Activated naive CD4-positive, alpha-beta T cell treated with anti-CD3 and anti-CD28 coated beads, Interleukin-2, amount 10 ng/mL, durations not matched to agents 7 days and 5 days (primary cell): ENCODE measurements around the gene NID2.

Experiments
- CTCF ChIA-PET: fragments of 350-600 bp; sonication (Branson Sonifier 250); formaldehyde crosslinking; loops from one replicate; lab custom pipeline; 2021; ENCODE audit warnings: antibody characterized with exemption; lab: Charles Lee
- DNase-seq: peaks from one replicate; pipeline ENCODE4 v3.0.0-alpha.2; 2020
- H3K27ac Mint-ChIP-seq: one replicate; pipeline ENCODE4 v1.8.0; 2021; ENCODE audit warnings: mild to moderate bottlenecking, moderate library complexity, mixed read lengths
- H3K27me3 Mint-ChIP-seq: one replicate; pipeline ENCODE4 v1.8.0; 2021; ENCODE audit warnings: mild to moderate bottlenecking, mixed read lengths
- H3K36me3 Mint-ChIP-seq: one replicate; pipeline ENCODE4 v1.8.0; 2021; ENCODE audit warnings: mixed read lengths
- H3K4me1 Mint-ChIP-seq: one replicate; pipeline ENCODE4 v1.8.0; 2021; ENCODE audit warnings: mixed read lengths
- H3K4me3 Mint-ChIP-seq: one replicate; pipeline ENCODE4 v1.8.0; 2021; ENCODE audit warnings: mild to moderate bottlenecking, moderate library complexity, mixed read lengths
- H3K9me3 Mint-ChIP-seq: one replicate; pipeline ENCODE4 v1.8.0; 2021; ENCODE audit warnings: mixed read lengths

NID2 gene

DNA sequence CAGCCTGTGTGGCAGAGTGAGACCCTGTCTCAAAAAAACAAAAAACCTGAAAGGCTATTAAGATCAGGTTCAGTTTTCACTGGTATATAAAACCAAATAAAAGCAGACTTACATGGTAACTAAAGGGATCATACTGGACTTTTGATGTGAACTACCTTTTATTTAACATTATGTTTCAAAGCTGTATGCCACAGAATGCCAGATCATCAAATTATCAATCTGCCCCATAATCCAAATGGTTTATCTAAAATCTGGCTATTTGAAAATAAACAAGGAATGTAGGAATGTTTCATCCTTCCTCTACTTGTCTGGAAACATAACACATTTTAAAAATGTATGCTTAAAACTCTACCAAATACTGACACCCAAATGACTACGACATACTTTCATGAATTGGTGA is 14.2 kb downstream of the NID2 start:
- DNase-seq, result no peak
- Mint-ChIP-seq H3K27ac (no peak overlapping the region), H3K27me3 (peaks cover 43% of the 10 kb centered on the region), H3K9me3 (no peaks in the 10 kb centered on the region), H3K4me1 (no peaks in the 10 kb centered on the region), H3K4me3 (no peak overlapping the region), H3K36me3 (no peaks in the 10 kb centered on the region)
- CTCF ChIA-PET, result no interaction called here

DNA sequence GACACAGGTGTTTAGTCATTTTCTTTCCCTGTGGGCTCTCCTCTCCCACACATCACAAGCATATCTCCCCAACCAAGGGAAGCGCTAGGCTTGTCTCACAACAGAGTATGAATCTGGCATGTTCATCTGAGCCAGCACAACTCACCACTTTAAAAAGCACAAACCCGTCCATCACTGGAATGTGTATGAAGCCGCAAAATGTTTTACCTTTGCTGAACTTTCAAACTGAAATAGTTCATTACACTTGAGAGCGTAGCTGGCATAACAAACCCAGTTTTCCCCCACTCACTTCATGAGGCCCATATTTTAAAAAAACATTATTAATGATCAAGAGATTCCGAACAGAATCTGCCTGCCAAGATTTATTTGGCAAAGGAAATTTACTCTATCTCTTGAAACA is 15.8 kb downstream of the NID2 start:
- no peak for DNase-seq
- H3K9me3 Mint-ChIP-seq, result no peaks in the 10 kb centered on the region
- H3K27ac Mint-ChIP-seq, result no peak overlapping the region
- H3K27me3 Mint-ChIP-seq, result peaks cover 40% of the 10 kb centered on the region
- no peak overlapping the region for H3K4me3 Mint-ChIP-seq
- no peaks in the 10 kb centered on the region for H3K36me3 Mint-ChIP-seq
- no peaks in the 10 kb centered on the region for H3K4me1 Mint-ChIP-seq
- CTCF ChIA-PET, result no interaction called here

DNA sequence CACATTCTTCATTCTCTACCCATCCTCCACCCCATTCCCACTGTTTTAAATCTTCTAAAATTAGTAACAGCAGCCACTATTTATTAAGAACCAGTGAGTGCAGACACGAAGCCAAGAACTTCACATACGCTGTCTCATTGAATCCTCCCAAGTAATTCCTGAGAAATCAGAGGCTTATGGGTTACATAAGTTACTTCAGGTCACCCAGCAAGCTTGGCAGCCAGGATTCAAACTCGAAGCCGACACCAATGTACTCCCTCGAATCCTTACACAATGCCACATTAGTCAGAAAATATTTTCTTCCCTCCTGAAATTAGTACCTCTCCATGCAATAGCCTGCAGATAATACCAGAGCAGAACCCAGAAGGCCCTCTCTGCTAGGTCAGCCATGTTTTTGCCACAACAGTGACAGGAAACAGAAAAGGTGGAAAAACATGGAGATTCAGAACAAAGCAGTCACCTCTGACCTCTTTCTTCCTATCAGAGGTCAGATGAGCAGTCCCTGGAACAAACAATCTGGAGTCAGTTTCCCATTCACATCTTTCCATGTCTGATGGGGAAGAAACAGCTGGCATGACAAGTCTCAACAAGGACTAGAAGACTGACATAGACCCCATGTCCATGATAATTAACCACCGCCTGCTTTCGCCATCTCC is 16.4 kb downstream of the NID2 start:
- no peak overlapping the region for H3K27ac Mint-ChIP-seq
- CTCF ChIA-PET, result no interaction called here
- no peaks in the 10 kb centered on the region for H3K36me3 Mint-ChIP-seq
- no peak overlapping the region for H3K4me3 Mint-ChIP-seq
- no peaks in the 10 kb centered on the region for H3K9me3 Mint-ChIP-seq
- no peak for DNase-seq
- peaks cover 42% of the 10 kb centered on the region for H3K27me3 Mint-ChIP-seq
- H3K4me1 Mint-ChIP-seq, result no peaks in the 10 kb centered on the region

DNA sequence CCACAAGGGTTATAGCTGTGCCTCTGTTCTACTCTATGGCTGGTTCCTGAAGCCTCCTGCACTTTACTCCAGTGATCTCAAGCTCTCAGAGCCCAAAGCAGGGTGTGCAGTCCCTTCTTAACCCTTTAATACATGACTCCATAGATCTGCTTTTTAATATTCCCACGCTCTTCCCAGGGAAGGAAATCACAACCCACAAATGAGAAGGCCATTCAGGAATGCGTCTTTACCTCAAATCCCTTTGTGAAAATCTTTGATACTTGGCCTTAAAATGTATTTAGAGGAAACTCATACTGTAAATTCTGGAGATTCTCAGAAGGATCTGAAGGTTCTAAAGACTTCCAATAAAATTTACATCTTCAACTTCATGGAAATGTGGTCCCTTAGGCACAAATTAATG is 17.0 kb downstream of the NID2 start:
- no peak for DNase-seq
- H3K27me3 Mint-ChIP-seq, result peaks cover 38% of the 10 kb centered on the region
- H3K27ac Mint-ChIP-seq, result no peak overlapping the region
- H3K4me1 Mint-ChIP-seq, result no peaks in the 10 kb centered on the region
- no peaks in the 10 kb centered on the region for H3K9me3 Mint-ChIP-seq
- no peak overlapping the region for H3K4me3 Mint-ChIP-seq
- CTCF ChIA-PET, result no interaction called here
- no peaks in the 10 kb centered on the region for H3K36me3 Mint-ChIP-seq

DNA sequence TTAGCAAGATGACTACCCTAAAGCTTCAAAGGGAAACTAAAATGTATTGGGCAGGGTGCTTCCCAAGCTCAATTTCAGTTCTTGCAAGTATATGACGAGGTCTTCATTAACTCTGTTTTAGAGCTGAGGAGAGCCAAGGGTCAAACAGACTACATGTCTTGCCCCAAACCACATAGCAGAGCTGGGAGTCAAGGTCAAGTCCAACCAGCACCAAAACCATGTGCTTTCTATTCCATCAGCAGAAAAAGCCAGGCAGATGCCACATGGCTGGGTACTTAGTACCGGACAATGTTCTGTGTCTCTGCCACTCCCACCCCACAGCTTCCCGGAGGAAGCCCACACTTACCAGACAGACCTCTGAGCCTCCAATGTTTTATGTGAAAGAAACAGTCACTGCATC is 17.6 kb downstream of the NID2 start:
- no peaks in the 10 kb centered on the region for H3K9me3 Mint-ChIP-seq
- CTCF ChIA-PET, result no interaction called here
- no peaks in the 10 kb centered on the region for H3K36me3 Mint-ChIP-seq
- peaks cover 37% of the 10 kb centered on the region for H3K27me3 Mint-ChIP-seq
- no peak overlapping the region for H3K27ac Mint-ChIP-seq
- H3K4me1 Mint-ChIP-seq, result no peaks in the 10 kb centered on the region
- no peak for DNase-seq
- no peak overlapping the region for H3K4me3 Mint-ChIP-seq

DNA sequence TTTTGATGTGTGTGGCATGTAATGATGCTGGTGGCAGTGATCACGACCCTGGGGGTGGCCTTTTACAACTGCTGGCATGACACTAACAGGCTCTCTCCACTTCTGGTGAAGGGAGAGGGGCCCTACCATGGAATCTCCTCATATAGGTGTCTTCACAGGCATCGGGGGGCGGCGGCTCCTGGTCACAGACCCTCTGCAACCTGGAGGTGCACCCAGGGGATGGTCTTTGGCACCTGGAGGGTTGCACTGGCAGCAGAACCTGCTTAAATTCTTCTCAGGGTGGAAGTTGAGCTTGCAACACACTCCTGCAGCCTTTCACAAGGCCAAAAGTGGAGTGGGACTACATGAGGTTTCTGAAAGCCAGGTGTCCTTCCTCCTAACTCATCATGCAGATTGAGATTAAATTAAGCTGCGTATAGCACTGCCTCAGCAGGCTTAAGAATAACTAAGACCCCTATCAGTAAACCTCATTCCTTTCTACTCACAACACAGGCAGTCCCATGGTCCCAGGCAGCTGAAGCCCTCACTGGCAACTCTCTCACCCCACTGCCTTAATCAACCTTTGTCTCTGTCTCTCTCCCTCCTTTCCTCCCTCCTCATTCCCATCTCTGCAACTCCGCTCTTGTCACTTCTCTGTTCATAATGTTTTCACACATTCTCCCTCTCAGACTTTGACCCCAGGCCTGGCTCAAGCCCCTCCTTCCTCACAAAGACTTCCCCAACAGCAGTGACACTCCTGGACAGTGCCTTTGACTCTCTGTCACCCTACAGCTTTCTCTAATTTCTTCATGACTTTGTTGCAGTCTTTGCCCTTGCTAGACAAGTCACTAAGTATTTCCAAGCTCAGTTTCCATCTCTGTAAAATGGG is 18.9 kb downstream of the NID2 start:
- Mint-ChIP-seq H3K27ac (no peak overlapping the region), H3K4me3 (no peak overlapping the region), H3K36me3 (no peaks in the 10 kb centered on the region), H3K4me1 (no peaks in the 10 kb centered on the region), H3K9me3 (no peaks in the 10 kb centered on the region), H3K27me3 (peaks cover 37% of the 10 kb centered on the region)
- DNase-seq, result no peak
- CTCF ChIA-PET, result no interaction called here

DNA sequence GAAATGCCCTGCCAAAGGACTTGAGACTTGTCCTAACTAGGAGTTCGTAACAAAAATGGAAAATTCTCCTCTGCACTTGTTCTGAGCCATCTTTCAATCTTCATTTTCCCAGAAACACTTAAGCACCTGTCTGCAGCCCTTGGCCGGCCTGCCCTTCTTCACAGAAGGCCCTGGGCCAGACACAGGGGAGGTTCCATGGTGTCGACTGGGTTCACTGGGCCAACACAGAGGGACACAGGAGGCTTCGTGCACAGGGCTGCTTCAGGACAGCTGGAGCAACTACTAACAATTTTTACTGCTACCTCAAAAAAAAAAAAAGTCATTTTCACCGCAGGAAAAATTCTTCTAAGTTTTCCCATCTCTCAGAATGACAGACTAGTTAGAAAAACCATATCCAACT is 19.6 kb downstream of the NID2 start:
- no peak overlapping the region for H3K27ac Mint-ChIP-seq

DNA sequence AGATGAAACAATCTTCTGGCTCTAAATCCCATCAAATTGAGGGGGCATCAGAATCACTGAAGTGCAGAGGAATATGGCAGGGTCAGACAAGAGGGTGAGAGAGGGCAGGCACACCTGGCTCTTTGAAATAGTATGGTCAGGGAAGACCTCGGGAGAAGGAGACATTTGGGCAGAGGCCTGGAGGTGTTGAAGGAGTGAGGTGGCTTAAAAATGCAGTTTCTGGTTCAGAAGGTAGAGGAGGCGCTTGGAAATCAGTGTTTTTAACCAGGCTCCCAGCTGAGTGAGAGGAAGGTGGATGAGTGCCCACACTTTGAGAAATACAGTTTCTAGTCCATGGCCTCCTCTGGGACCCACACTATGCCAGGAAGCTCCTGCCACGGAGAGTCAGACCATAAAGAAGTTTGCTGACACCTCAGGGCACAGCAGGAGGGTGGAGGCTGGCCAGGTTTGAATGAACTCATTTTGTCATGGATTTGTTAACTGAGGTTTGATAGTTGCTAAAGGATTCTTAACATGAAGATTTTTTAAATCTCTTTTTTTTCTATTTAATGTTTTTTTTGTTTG is 20.1 kb downstream of the NID2 start:
- Mint-ChIP-seq H3K36me3 (no peaks in the 10 kb centered on the region), H3K27ac (no peak overlapping the region), H3K9me3 (no peaks in the 10 kb centered on the region), H3K4me3 (no peak overlapping the region), H3K27me3 (peaks cover 37% of the 10 kb centered on the region), H3K4me1 (no peaks in the 10 kb centered on the region)
- DNase-seq, result no peak
- CTCF ChIA-PET, result no interaction called here

More for the DNA sequence above, 19.6 kb downstream of the NID2 start:
- DNase-seq, result no peak
- H3K36me3 Mint-ChIP-seq, result no peaks in the 10 kb centered on the region
- no peak overlapping the region for H3K4me3 Mint-ChIP-seq
- CTCF ChIA-PET, result no interaction called here
- H3K4me1 Mint-ChIP-seq, result no peaks in the 10 kb centered on the region
- H3K27me3 Mint-ChIP-seq, result peaks cover 37% of the 10 kb centered on the region
- H3K9me3 Mint-ChIP-seq, result no peaks in the 10 kb centered on the region

DNA sequence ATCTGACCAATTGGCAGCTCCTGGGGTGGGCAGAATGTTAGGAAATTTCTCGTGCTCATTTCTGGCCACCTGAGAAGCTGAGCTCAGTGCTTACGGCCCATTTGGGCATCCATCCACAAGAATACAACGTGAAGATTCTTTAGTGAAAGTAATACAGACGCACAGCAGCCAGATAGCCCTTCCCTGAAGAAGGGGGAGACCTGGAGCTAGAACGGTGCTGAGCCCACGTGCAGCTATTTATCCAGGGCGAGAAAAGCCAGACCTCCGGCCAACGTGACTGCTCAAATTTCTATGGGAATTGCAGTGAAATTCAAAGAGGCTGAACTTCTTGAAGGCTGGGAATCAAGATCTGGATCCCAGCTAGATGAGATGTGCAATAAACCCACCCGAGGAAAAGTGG is 20.7 kb downstream of the NID2 start:
- no peaks in the 10 kb centered on the region for H3K36me3 Mint-ChIP-seq
- CTCF ChIA-PET, result no interaction called here
- no peak overlapping the region for H3K4me3 Mint-ChIP-seq

DNA sequence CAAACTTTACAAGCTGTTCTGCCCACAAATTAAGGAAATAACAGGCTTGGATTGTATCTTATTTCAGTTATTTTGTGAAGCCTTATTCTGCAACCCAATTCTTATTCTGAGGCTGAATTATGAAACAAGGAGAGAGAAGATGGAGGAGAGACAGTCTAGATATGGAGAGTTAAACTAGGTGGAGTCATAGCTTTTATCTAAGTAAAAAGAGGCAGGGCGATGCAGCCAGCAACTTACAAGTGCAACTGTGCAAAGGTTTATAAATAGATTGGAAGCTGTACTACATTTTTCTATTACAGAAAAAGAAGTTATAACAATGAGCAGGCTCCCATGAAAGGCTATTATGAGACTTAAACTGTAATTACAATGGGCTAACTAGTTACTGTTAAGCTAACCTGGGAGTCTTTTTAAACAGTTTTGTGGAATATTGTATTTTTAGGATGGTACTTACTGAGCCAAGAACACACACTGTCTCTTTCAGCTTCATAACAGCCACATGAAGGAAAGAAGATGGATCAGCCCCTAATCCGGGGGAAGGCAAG is 22.4 kb downstream of the NID2 start:
- DNase-seq, result no peak
- Mint-ChIP-seq H3K4me1 (no peaks in the 10 kb centered on the region), H3K9me3 (no peaks in the 10 kb centered on the region), H3K36me3 (no peaks in the 10 kb centered on the region), H3K27me3 (peaks cover 36% of the 10 kb centered on the region), H3K4me3 (no peak overlapping the region), H3K27ac (no peak overlapping the region)
- CTCF ChIA-PET, result interaction anchor here (0.6 kb wide), 1 partner anchor 254 kb away, joined by 3 read pairs; no protein-coding TSS in a partner anchor

More for the DNA sequence above, 20.7 kb downstream of the NID2 start:
- Mint-ChIP-seq H3K4me1 (no peaks in the 10 kb centered on the region), H3K27ac (no peak overlapping the region), H3K27me3 (peaks cover 34% of the 10 kb centered on the region), H3K9me3 (no peaks in the 10 kb centered on the region)
- DNase-seq, result no peak

DNA sequence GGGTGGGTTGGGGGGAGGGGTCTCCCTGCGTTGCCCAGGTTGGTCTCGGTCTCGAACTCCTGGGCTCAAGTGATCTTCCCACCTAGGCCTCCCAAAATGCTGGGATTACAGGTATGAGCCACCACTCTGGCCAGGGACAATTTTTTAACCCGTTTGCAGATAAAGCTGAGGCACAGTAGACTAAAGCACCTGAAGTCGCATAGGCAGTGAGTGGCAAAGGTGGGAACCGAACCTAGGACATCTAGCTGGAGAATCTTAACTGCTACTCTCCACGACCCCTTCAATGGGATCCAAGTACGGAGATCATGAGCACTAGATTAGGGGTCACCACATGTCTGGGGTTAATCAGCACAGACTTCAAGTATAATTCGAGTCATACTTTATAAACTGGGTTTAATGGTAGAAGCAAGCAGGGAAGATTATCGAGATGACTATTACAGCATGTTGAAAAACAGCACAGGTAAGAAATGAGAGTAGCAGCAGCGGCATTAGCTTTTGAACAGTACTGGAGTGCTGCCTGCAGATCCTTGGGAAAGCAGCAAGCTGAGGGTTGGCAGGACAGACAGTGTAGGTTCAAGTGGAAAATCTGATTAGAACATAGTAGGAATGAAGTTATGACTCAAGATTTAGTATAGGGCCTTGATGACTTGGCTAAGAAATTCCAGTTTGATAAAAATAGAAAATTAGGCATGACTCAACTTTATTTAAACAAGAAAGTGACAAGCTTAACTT is 23.9 kb downstream of the NID2 start:
- no peak for DNase-seq
- CTCF ChIA-PET, result interaction anchor here (0.7 kb wide), 1 partner anchor 86 kb away, joined by 3 read pairs; no protein-coding TSS in a partner anchor
- Mint-ChIP-seq H3K27me3 (peaks cover 32% of the 10 kb centered on the region), H3K9me3 (no peaks in the 10 kb centered on the region), H3K27ac (no peak overlapping the region), H3K36me3 (no peaks in the 10 kb centered on the region), H3K4me1 (no peaks in the 10 kb centered on the region), H3K4me3 (no peak overlapping the region)

DNA sequence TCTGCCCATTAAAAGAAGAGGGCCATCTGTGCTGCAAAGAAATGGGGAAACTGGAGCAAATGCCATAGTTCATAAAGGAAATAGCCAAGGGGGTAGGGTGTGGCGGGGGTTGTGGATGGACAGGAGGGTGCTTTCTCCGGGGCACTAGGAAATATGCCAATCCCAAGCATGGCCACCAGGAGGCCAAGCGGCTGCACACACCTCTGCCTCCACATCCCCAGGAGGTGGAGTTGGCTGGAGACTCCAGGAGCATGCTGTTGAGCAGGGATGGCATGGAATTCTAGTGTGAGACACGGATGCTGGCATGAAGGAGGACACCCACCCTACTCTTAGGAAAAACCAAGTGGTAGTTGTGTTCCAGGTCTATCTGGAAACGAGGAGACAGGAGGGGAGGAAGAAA is 25.2 kb downstream of the NID2 start:
- CTCF ChIA-PET, result interaction anchor here (0.6 to 1.5 kb wide), 7 partner anchors 11 to 229 kb away, joined by 3 to 6 read pairs (median 3); partner anchors contain the start of gene NID2
- Mint-ChIP-seq H3K9me3 (no peaks in the 10 kb centered on the region), H3K27me3 (peaks cover 34% of the 10 kb centered on the region), H3K4me3 (no peak overlapping the region), H3K4me1 (no peaks in the 10 kb centered on the region), H3K36me3 (no peaks in the 10 kb centered on the region), H3K27ac (no peak overlapping the region)
- peak; percentile 58 for DNase-seq

DNA sequence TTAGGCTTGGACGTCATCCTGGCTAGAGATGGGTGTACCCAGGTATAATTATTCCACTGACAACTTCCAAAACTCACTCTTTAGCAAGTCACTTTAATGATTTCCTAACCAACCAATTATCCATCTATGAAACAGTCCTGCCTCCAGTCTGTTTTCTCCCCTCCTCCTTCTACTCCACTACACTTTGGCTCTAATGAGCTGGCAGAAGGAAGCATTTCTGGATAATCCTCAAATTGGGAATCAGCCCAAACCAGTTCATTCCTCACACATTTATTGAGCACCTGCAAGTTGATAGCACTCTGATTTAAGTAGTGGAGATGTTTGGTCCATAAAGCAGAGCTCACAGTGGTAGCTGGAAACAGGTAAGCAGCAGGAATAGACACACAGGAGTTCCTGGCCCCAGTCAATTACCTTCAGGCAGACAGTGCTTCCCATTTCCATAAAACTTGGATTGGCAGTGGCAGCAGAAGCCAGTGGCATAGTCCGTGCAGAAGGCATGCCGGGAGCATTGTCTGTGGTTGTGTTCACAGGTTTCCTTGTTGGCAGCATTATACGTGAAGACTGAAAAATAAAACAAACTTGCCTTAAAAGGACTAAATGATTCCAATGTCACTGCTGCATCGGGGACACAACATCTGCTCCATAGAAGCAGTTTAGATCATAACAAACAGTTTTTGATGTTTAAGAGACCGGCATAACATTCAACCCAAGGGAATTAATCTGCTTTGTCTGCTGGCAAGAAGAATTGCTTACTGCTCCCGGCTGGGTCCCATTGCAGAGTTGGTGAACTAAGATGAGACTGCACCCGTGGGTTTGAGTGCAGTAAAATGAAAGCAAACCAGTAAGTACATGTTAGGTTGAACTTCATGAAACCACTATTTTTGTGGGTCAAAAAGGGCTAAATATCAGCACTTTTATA is 26.2 kb downstream of the NID2 start:
- no peak overlapping the region for H3K4me3 Mint-ChIP-seq
- CTCF ChIA-PET, result interaction anchor here (0.9 to 1.5 kb wide), 2 partner anchors 46 to 47 kb away, joined by 3 to 4 read pairs; no protein-coding TSS in a partner anchor
- H3K27me3 Mint-ChIP-seq, result peaks cover 31% of the 10 kb centered on the region
- no peaks in the 10 kb centered on the region for H3K9me3 Mint-ChIP-seq
- H3K27ac Mint-ChIP-seq, result no peak overlapping the region
- no peaks in the 10 kb centered on the region for H3K36me3 Mint-ChIP-seq
- H3K4me1 Mint-ChIP-seq, result no peaks in the 10 kb centered on the region
- DNase-seq, result no peak
